Sigmoid colon (tissue), 7 donors: ENCODE measurements around the gene TNPO1. TPM values are rescaled to one million over a fixed set of nuclear protein-coding genes. Genes with fewer than 3 reads are reported as not detected.

Source experiments
- DNase-seq: peaks from one replicate; pipeline ENCODE4 v3.0.0-alpha.2; 2019
- H3K27ac ChIP-seq, 4 donors: fragments of 200-600 bp; sonication (generic); one replicate each; pipeline ENCODE4 v1.5.1; 2016 to 2019; ENCODE audit warnings: mild to moderate bottlenecking in 1 of 4
- H3K27me3 ChIP-seq, 3 donors: fragments of 200-600 bp; sonication (generic); one replicate each; pipeline ENCODE4 v1.5.1; 2019; ENCODE audit warnings: mild to moderate bottlenecking in 1 of 3
- H3K36me3 ChIP-seq, 4 donors: fragments of 200-600 bp; sonication (generic); one replicate each; pipeline ENCODE4 v1.5.1; 2016 to 2019
- H3K4me1 ChIP-seq, 4 donors: fragments of 200-600 bp; sonication (generic); one replicate each; pipeline ENCODE4 v1.5.1; 2017 to 2019
- H3K4me3 ChIP-seq, 4 donors: fragments of 200-600 bp; sonication (generic); one replicate each; pipeline ENCODE4 v1.5.1; 2017 to 2019; ENCODE audit warnings: mild to moderate bottlenecking in 2 of 4, moderate library complexity in 1 of 4
- H3K9me3 ChIP-seq, 4 donors: fragments of 200-600 bp in 3 of 4; sonication (generic) in 3 of 4; one replicate each; pipeline versions ENCODE4 v1.5.1 to v1.6.1; 2013 to 2019
- EP300 ChIP-seq, 4 donors: sonication (generic); formaldehyde crosslinking; IDR thresholded peaks; one replicate each; pipeline ENCODE4 v1.6.1; 2017; ENCODE audit warnings: antibody characterized with exemption in 4 of 4
- POLR2A ChIP-seq, 2 donors: fragments of 450-650 bp; IDR thresholded peaks; one replicate each; pipeline ENCODE4 v1.6.1; 2016; ENCODE audit warnings: antibody characterized with exemption in 2 of 2, mild to moderate bottlenecking in 2 of 2, moderate library complexity in 2 of 2
- POLR2AphosphoS5 ChIP-seq, 4 donors: sonication (generic); formaldehyde crosslinking; IDR thresholded peaks; one replicate each; pipeline ENCODE4 v1.6.1; 2017; ENCODE audit warnings: antibody characterized with exemption in 4 of 4
- WGBS, 2 donors: extraction: QIAGEN DNeasy Blood & Tissue Kit; methylation state at CpG; one replicate each; pipeline ENCODE4 v1.1.7; 2013; 5-methylcytosine and 5-hydroxymethylcytosine counted together
- intact Hi-C: fragments of 100-400 bp; cut with DNase I; formaldehyde crosslinking; loops from one replicate; pipeline ENCODE4 v1.15.1; 2023
- polyA plus RNA-seq, 3 donors: library from polyadenylated mRNA; stranded (reverse); fragments of 200-250 nt; gene quantifications; one replicate each; pipeline ENCODE4 v1.2.3, GENCODE V29; 2013
- total RNA-seq, 4 donors: library from RNA; depleted of rRNA; stranded (reverse); fragments of >200 nt; gene quantifications; one replicate each; pipeline ENCODE4 v1.1.0, GENCODE V29; 2016
- TF ChIP-seq, protein P1 (sequence below), 4 experiments: fragments of 450-650 bp in 3 of 4; fragments of 200-600 bp in 1 of 4; IDR thresholded peaks; one replicate each; pipeline ENCODE4 v1.5.1; 2016 to 2019; ENCODE audit warnings: antibody characterized with exemption in 4 of 4, mild to moderate bottlenecking in 3 of 4, moderate library complexity in 2 of 4
- donor health status: healthy with polysubstance abuse.
- donor health status: Bipolar disorder and iron deficiency.
- donor health status: healthy.

Gene TNPO1
- total and polyA plus RNA-seq, 7 donors, result 18.6 to 145 (median 86.2) TPM

DNA sequence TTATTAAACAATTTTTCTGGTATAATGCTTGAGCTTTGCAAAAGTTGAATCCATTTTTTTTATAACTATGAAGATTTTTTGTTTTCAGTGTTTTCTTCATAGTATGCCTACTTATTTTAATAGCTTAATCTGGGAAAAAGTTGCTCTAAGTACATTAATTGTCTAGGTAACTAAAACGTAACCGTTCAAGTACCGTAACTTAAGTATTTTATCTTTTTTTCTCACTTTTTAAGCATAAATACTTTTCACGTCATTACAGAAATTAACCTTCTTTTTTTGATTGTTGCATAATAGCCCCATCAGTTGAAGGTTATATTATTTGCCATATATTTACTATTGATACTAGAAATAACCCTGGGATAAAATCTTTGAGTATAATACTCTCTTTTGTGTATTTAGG is 15.2 kb downstream of the TNPO1 start:
- Histone ChIP-seq H3K4me3 (no peak overlapping the region), H3K27ac (no peak overlapping the region), H3K36me3 (no peaks in the 10 kb centered on the region), H3K9me3 (no peaks in the 10 kb centered on the region), H3K27me3 (no peaks in the 10 kb centered on the region), H3K4me1 (peaks cover 0 to 26% (median 14%) of the 10 kb centered on the region in 4 donors)
- DNase-seq, result no peak
- TF ChIP-seq POLR2A (IDR thresholded peaks at IDR 0.05), result no peak
- no peak for TF ChIP-seq POLR2AphosphoS5 (IDR thresholded peaks at IDR 0.05)
- TF ChIP-seq EP300 (IDR thresholded peaks at IDR 0.05), result no peak
- TF ChIP-seq, protein P1, sequence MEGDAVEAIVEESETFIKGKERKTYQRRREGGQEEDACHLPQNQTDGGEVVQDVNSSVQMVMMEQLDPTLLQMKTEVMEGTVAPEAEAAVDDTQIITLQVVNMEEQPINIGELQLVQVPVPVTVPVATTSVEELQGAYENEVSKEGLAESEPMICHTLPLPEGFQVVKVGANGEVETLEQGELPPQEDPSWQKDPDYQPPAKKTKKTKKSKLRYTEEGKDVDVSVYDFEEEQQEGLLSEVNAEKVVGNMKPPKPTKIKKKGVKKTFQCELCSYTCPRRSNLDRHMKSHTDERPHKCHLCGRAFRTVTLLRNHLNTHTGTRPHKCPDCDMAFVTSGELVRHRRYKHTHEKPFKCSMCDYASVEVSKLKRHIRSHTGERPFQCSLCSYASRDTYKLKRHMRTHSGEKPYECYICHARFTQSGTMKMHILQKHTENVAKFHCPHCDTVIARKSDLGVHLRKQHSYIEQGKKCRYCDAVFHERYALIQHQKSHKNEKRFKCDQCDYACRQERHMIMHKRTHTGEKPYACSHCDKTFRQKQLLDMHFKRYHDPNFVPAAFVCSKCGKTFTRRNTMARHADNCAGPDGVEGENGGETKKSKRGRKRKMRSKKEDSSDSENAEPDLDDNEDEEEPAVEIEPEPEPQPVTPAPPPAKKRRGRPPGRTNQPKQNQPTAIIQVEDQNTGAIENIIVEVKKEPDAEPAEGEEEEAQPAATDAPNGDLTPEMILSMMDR (IDR thresholded peaks at IDR 0.05), result no peak
- 96 to 98% methylated on average over 4 of the region's 4 CpGs for WGBS, 2 donors
- intact Hi-C loops, result no loop called here

DNA sequence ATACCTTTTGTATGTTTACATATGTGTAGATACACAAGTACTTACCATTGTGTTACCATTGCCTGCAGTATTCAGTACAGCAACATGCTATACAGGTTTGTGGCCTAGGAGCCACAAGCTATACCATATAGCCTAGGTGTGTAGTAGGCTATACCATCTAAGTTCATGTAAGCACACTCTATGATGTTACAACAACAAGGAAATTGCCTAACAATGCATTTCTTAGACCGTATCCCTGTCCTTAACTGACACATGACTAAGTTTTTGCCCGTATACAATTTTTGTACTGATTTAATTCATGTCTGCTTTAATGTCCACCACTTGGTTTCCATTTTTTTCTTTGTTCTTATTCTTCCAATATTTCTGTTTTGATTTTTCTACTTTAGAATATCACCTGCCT is 18.5 kb downstream of the TNPO1 start:
- Histone ChIP-seq H3K4me3 (no peak overlapping the region), H3K27ac (no peak overlapping the region), H3K4me1 (peaks cover 0 to 38% (median 27%) of the 10 kb centered on the region in 4 donors), H3K36me3 (no peaks in the 10 kb centered on the region), H3K9me3 (no peaks in the 10 kb centered on the region), H3K27me3 (no peaks in the 10 kb centered on the region)
- DNase-seq, result no peak
- intact Hi-C loops, result no loop called here
- WGBS, 2 donors, result 89 to 90% methylated on average over 2 of the region's 2 CpGs
- TF ChIP-seq, protein P1 (IDR thresholded peaks at IDR 0.05), result no peak
- TF ChIP-seq POLR2A (IDR thresholded peaks at IDR 0.05) (no peak), EP300 (IDR thresholded peaks at IDR 0.05) (no peak), POLR2AphosphoS5 (IDR thresholded peaks at IDR 0.05) (no peak)

DNA sequence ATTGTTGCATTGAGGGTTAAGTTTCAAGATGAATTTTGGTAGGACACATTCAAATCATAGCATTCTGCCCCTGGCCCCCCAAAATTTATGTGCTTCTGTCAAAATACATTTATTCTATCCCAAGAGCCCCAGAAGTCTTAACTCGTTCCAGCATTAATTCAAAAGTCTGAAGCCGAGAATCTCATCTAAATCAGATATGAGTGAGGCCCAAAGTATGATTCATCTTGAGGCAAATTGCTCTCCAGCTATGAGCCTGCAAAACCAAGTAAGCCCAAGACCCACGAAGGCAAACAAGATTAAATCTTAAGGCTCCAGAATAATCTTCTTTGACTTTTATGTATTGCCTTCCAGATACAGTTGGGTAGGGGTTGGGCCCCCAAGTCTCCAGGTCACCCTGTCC is 19.2 kb downstream of the TNPO1 start:
- TF ChIP-seq EP300 (IDR thresholded peaks at IDR 0.05), result no peak
- TF ChIP-seq POLR2A (IDR thresholded peaks at IDR 0.05), result no peak
- no peak for TF ChIP-seq POLR2AphosphoS5 (IDR thresholded peaks at IDR 0.05)
- TF ChIP-seq, protein P1 (IDR thresholded peaks at IDR 0.05), result no peak
- H3K4me1 ChIP-seq, result peaks cover 0 to 32% (median 26%) of the 10 kb centered on the region in 4 donors
- H3K36me3 ChIP-seq, result no peaks in the 10 kb centered on the region
- H3K9me3 ChIP-seq, result no peaks in the 10 kb centered on the region
- DNase-seq, result no peak
- H3K27ac ChIP-seq, result no peak overlapping the region
- WGBS, 2 donors, result 90 to 96% methylated on average over 3 of the region's 3 CpGs
- no peak overlapping the region for H3K4me3 ChIP-seq
- intact Hi-C loops, result no loop called here
- no peaks in the 10 kb centered on the region for H3K27me3 ChIP-seq

DNA sequence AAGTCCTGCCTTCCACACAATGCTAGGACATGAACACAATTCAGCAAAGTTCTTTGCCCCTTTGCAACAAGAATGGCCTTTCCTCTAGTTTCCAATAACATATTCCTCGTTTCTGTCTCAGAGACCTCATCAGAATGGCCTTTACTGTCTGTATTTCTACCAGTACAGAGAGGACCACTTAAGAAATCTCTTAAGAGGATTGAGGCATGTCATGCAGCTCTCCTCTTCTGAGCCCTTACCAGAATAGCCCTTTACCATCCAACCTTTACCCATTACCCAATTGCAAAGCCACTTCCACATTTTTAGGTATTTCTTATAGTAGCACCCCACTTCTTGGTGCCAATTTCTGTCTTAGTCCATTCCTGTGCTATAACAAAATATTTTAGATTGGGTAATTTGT is 20.3 kb downstream of the TNPO1 start:
- 69 to 96% methylated on average over 1 of the region's 1 CpG for WGBS, 2 donors
- TF ChIP-seq POLR2AphosphoS5 (IDR thresholded peaks at IDR 0.05) (no peak), POLR2A (IDR thresholded peaks at IDR 0.05) (no peak), EP300 (IDR thresholded peaks at IDR 0.05) (no peak)
- TF ChIP-seq, protein P1 (IDR thresholded peaks at IDR 0.05), result no peak

DNA sequence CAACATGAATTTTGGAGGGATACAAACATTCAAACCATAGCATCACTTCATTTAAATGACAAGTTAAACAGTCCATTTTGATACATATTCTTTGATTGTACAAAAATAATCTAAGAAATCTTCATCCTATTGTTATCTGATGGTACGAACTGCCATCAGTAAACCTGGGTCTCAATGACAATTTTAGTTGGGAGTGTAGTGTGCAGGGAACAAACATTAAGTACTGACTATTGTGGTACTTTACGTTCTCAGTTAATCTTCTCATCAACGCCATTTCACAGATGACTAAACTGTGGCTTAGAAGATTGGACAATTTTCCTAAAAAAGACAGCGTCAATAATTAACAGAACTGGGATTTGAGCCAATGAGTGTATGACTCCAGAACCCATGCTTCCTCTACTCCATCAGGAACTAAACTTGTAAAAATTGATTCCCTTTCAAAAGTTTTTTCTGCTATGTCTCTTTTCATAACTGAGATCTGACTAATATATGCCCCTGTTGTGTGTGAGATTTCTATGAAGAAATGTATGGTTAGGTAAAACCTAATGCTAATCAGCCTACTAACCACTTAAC is 21.1 kb downstream of the TNPO1 start:
- Histone ChIP-seq H3K4me3 (no peak overlapping the region), H3K27ac (peak overlapping the region in 1 of 4 donors; percentile 53), H3K36me3 (no peaks in the 10 kb centered on the region), H3K4me1 (peaks cover 0 to 41% (median 36%) of the 10 kb centered on the region in 4 donors), H3K9me3 (no peaks in the 10 kb centered on the region), H3K27me3 (no peaks in the 10 kb centered on the region)
- no peak for DNase-seq
- intact Hi-C loops, result no loop called here
- TF ChIP-seq POLR2A (IDR thresholded peaks at IDR 0.05) (no peak), POLR2AphosphoS5 (IDR thresholded peaks at IDR 0.05) (no peak), EP300 (IDR thresholded peaks at IDR 0.05) (no peak)
- TF ChIP-seq, protein P1 (IDR thresholded peaks at IDR 0.05), result no peak
- 32 to 68% methylated on average over 4 of the region's 4 CpGs for WGBS, 2 donors

More for the DNA sequence above, 20.3 kb downstream of the TNPO1 start:
- Histone ChIP-seq H3K9me3 (no peaks in the 10 kb centered on the region), H3K27me3 (no peaks in the 10 kb centered on the region), H3K4me1 (peaks cover 0 to 37% (median 30%) of the 10 kb centered on the region in 4 donors), H3K36me3 (no peaks in the 10 kb centered on the region), H3K4me3 (no peak overlapping the region), H3K27ac (no peak overlapping the region)
- intact Hi-C loops, result no loop called here
- DNase-seq, result no peak
